DMS 273 treated with DMSO at 0.1 percent for 48 hours (cell line): Measurements from ENCODE around the gene TYW1B.
"Not testable (repeated sequence)": the region's sequence is repeated elsewhere in the genome, so short reads cannot be mapped to it uniquely, and the experiment has no call there.

ENCODE experiments used
- DNase-seq: peaks from one replicate; lab custom pipeline; 2025; lab: John Stamatoyannopoulos, UW

Gene TYW1B, protein sequence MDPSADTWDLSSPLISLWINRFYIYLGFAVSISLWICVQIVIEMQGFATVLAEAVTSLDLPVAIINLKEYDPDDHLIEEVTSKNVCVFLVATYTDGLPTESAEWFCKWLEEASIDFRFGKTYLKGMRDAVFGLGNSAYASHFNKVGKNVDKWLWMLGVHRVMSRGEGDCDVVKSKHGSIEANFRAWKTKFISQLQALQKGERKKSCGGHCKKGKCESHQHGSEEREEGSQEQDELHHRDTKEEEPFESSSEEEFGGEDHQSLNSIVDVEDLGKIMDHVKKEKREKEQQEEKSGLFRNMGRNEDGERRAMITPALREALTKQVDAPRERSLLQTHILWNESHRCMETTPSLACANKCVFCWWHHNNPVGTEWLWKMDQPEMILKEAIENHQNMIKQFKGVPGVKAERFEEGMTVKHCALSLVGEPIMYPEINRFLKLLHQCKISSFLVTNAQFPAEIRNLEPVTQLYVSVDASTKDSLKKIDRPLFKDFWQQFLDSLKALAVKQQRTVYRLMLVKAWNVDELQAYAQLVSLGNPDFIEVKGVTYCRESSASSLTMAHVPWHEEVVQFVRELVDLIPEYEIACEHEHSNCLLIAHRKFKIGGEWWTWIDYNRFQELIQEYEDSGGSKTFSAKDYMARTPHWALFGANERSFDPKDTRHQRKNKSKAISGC

DNA sequence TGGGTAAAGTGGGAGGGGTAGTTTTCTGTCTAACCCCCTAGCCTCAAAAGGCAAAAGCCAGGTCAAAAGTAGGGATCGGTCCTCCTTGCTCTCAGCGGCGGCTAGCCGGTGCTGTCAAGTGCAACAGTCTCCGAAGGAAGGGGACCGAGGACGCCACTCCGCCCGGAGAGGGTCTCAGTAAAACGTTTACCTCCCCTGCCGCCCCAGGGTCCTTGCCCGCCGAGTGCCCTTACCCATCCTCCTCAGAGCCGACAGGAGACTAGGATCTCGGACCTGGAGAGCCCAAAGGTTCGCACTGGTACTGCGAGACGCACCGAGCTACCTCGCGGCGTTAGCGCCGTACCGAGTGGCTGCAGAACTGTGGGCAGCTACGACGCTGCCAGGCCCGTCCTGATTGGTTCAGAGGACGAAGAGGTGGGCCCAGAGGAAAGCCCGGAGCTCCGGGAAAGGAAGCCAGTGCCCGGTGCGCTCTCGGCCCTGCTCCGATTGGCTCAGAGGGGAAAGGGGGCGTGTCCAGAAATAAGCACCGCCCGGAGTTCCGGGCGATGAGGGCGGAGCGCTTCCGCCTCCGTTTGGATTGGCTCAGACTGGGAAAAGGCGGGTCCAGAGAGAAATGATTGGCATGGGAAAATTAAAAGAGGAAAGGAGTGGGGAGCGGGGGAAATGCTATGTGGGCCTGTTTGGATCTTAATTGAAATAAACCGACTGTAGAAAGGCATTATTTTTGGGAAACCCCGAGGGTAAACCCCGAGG, at the start of gene TYW1B:
TSS of gene TYW1B (minus strand) at position 362 of the 753 bp plus-strand sequence. CDS start at position 237, 125 bp downstream.
- DNase-seq = peak; percentile 99

DNA sequence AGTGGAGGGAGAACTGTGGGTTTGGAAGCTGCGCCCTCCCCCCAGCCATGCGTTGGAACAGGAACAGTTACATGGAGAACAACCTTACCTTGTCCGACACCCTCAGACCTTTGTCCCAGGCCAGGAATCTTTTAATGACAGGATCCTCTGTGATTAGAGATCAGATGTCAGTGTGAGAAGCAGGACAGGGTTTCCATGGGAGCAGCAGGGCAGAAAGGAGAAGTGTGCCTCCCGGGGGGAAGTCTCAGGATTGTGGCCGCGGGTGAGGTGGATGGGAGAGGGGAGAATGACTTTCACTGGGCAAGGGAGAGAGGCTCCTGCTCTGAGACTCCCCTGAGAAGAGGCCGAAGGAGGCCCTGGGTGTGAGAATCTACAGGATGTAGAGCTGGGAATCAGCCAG, 39.6 kb upstream of the TYW1B start:
- DNase-seq = not testable (repeated sequence)

DNA sequence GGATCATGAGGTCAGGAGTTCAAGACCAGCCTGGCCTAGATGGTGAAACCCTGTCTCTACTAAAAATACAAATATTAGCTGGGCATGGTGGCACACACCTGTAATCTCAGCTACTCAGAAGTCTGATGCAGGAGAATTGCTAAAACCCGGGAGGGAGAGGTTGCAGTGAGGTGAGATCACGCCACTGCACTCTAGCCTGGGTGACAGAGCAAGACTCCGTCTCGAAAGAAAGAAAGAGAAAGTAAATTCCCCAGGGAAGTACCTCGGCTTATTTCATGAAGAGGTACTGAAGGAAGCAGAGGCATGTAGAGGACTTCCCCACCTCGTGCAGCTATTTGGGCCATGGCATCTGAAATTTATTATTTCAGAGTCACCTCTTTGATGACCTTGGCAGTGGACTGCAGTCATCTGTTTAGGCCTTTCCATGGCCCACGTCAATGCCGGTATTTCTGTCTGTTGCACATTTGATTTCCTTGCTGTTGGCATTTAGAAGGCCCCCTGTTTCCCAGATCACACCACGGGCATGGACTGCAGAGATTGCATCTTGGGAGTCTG, 30.9 kb upstream of the TYW1B start:
- not testable (repeated sequence) for DNase-seq

DNA sequence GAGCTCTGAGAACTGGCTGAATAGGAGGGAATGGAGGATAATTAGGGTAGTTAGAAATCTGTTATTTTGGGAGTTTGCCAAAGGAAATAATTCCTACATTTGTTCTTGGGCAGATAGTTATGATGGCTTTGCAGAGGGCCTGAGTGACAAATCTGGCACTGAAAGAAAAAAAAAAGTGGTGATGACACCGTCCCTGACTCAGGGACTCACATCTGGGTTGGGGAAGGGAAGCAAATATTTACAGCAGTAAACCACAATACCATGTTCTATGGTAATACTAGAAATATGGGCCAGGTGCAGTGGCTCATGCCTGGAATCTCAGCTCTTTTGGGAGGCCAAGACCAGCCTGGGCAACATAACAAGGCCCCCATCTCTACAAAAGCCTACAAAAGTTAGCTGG, 29.9 kb upstream of the TYW1B start:
- DNase-seq = not testable (repeated sequence)

DNA sequence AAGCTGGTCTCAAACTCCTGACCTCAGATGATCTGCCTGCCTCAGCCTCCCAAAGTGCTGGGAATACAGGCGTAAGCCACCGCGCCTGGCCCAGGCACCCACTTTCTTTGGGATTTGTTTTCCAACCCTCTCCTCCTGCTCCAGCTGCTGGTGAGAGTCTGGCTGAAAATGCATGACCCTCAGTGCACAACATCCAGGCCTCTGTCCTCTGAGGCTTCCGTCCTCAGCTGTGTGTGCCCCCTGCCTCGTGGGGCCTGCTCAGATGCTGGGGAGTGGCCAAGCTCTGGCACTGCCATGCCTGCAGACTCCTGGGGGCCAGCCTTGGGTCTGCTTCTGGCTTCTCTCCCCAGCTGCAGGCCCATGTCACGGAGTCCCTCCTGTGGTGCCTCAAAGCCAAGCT, 27.3 kb upstream of the TYW1B start:
- not testable (repeated sequence) for DNase-seq

GRCh38 chr7:72852937-72853336, 24.9 kb upstream of the TYW1B start:
- not testable (repeated sequence) for DNase-seq

DNA sequence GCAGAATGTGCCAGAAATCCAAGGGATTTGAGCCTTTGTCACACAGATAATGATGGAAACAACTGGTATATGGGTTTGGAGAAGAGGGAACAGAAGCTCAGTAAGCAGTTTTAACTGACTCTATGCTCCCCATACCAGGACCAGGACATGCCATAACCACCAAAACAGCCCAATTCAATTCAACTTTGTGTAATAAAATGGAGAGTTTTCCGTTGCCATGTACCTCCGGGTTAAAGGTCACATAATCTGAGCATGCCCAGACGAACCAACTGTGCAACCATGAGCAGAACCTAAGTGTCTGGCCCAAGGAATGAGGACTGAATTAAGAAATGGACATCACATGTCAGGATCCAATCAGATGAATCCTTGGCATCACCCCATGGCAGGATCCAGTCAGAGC, 22.7 kb upstream of the TYW1B start:
- DNase-seq = not testable (repeated sequence)

GRCh38 chr7:72844146-72844545, 16.1 kb upstream of the TYW1B start:
- DNase-seq = not testable (repeated sequence)

DNA sequence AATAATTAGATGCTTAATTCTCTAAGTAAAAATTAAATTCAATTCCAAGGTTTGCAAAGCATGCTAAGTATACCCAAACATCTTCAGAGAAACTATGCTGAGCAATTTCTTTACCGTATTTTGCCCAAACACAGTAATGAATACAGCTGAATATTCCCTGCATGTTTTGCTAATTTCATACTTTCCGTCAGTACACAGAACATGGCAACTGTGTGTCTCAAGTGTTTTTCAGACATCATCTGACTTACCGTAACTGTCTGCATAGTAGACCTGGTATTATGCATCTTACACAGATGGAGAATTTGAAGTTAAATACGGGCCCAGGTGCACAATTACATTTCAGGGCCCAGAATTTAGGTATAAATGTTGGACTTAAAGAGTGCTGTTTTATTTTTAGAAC, 15.2 kb upstream of the TYW1B start:
- not testable (repeated sequence) for DNase-seq

GRCh38 chr7:72840966-72841511, 13.0 kb upstream of the TYW1B start:
- not testable (repeated sequence) for DNase-seq

GRCh38 chr7:72838315-72838714, 10.3 kb upstream of the TYW1B start:
- DNase-seq = not testable (repeated sequence)

DNA sequence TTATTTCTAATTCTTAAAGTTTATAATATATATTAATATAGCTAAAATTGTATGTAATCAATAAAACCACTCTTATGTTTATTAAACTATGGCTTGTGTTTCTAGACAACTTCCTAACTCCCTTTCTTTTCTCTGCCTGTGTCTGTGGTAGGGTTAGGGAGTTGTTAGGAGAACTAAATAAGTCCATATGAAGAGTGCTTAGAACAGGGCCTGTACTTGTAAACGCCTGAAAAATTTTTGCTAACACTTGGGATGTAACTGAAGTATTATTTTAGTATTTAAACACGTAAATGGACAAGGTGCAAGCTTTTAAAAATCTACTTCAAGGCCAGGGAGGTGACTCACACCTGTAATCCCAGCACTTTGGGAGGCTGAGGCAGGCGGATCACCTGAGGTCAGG, 9.3 kb upstream of the TYW1B start:
- not testable (repeated sequence) for DNase-seq

DNA sequence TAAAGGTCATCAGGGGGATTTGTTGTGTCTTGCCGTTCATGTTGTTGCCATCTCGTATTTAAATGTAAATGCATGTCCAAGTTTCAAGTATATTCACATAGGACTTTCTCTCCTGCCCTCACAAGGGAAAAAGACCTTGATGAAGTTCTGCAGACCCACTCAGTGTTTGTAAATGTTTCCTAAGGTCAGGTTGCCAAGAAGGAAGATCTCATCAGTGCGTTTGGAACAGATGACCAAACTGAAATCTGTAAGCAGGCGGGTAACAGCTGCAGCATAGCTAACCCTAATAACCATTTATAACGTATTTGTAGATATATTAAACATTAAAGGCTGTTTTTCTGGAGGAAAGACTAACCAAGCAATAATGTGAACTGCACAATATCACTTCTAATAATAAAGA, 2.6 kb upstream of the TYW1B start:
- DNase-seq = not testable (repeated sequence)

DNA sequence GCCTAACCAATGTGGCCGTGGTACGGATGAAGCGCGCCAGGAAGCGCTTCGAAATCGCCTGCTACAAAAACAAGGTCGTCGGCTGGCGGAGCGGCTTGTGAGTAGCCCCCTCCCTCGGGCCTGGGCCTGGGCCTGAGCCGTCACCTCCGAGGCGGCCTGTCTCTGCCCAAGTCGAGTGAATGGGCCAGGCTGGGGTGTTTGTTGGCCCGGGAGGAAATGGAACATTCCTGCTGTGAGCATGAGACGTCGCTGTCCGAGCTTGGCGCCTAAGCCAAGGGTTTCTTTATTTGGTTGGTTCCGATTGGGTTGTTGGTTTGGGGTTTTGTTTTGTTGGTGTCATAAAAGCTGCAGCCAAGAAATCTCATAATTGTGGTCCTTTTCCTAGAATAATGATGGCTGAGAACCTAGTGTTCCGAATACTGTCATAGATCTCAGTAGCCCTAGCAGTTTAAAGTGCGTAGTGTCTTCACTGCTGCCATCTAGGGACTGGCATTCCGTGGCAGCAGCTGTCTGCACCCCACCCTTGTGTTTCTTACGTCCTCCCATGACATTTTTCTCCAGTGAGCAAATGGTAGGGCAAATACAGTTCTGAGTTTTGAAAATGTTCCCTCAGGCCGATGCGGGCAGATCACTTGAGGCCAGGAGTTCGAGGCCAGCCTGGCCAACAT, 1.8 kb upstream of the TYW1B start:
- peak; percentile 47 for DNase-seq

DNA sequence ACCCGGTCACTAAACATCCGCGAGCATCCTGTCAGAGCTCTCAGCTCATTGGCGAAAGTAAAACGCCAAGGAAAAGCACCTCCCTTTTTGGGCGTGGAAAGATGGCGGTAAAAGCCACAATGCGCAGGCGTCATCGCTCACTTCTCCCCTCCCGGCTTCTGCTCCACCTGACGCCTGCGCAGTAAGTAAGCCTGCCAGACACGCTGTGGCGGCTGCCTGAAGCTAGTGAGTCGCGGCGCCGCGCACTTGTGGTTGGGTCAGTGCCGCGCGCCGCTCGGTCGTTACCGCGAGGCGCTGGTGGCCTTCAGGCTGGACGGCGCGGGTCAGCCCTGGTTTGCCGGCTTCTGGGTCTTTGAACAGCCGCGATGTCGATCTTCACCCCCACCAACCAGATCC, 1.3 kb upstream of the TYW1B start:
- peak; percentile 98 for DNase-seq

GRCh38 chr7:72823765-72824732, 4.0 kb downstream of the TYW1B start:
- DNase-seq = not testable (repeated sequence)

DNA sequence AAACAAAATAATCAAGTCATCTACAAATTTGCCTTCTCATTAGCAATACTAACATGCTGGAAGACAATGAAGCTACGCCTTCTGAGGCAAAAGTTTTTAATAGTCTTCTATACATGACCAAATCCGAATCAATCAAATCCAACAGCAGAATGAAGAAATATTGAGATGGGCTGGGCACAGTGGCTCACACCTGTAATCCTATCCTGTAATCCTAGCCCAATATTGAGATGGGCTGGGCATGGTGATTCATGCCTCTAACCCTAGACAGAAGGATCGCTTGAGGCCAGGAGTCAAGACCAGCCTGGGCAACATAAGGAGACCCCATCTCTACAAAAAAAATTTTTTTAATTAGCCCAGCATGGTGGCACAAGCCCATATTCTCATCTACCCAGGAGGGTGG, 5.5 kb downstream of the TYW1B start:
- not testable (repeated sequence) for DNase-seq

GRCh38 chr7:72818663-72819361, 9.2 kb downstream of the TYW1B start:
- not testable (repeated sequence) for DNase-seq

DNA sequence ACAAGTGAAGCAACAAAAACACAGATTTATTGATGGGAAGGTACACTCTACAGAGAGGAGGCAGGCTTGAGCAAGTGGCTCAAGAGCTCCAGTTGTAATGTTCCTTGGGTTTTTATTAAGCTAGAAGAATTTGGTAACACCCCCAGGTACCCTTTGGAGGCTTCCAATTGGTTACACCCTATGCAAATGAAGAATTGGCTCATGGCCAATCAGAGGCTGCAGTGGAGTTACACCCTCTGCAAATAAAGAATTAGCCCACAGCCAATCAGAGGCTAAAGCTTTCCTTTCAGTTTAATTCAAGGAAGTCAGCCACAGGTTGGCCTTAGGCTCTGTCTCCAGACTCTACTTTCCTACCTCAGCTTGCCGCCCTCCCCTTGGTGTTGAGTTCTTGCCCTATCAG, 10.3 kb downstream of the TYW1B start:
- DNase-seq = not testable (repeated sequence)
